ENCODE measurements around the gene MMP14. TPM values are rescaled to one million over a fixed set of nuclear protein-coding genes. Genes with fewer than 3 reads are reported as not detected.

Gene MMP14
- total and polyA plus RNA-seq, 12 donors, result 13.6 to 43.3 (median 21.8) TPM

- Histone ChIP-seq H3K27ac (no peak overlapping the region), H3K9me3 (no peaks in the 10 kb centered on the region), H3K4me1 (peaks cover 3 to 68% (median 34%) of the 10 kb centered on the region in 9 donors), H3K27me3 (no peaks in the 10 kb centered on the region), H3K4me3 (no peak overlapping the region), H3K36me3 (no peaks in the 10 kb centered on the region)
- DNase-seq (no peak), ATAC-seq (peak in 3 of 8 donors; percentile 6 to 28 (median 18))
- intact Hi-C loops (cut with DNase I), result loop anchor here in 9 of 10 donors (1.0 to 10.0 kb wide), 8 partner anchors 31 to 427 kb away; partner anchors contain the start of gene OXA1L (in 1 of the 9)
- TF ChIP-seq CTCF (IDR thresholded peaks at IDR 0.05), result no peak
- WGBS, 2 donors, result 74 to 75% methylated on average over 24 of the region's 24 CpGs
Measured at GRCh38 chr14:22821193-22822015, 15.0 kb upstream of the MMP14 start.

GRCh38 chr14:22822016-22822570, 14.3 kb upstream of the MMP14 start:
- ATAC-seq (peak in 3 of 8 donors; percentile 1 to 20 (median 3)), DNase-seq (no peak)
- Histone ChIP-seq H3K9me3 (no peaks in the 10 kb centered on the region), H3K27ac (peak overlapping the region in 5 of 10 donors; percentile 2 to 82 (median 50)), H3K4me1 (peaks cover 3 to 63% (median 34%) of the 10 kb centered on the region in 9 donors), H3K27me3 (no peaks in the 10 kb centered on the region), H3K4me3 (peak overlapping the region in 9 of 10 donors; percentile 23 to 60 (median 49)), H3K36me3 (no peaks in the 10 kb centered on the region)
- intact Hi-C loops (cut with DNase I), result loop anchor here in 8 of 10 donors (1.0 to 10.0 kb wide), 8 partner anchors 31 to 427 kb away; partner anchors contain the start of gene OXA1L (in 1 of the 8)
- no peak for TF ChIP-seq CTCF (IDR thresholded peaks at IDR 0.05)
- 48 to 58% methylated on average over 28 to 32 of the region's 32 CpGs for WGBS, 2 donors

GRCh38 chr14:22822571-22823098, 13.8 kb upstream of the MMP14 start:
- peak overlapping the region in 5 of 10 donors; percentile 2 to 82 (median 50) for H3K27ac ChIP-seq

More at GRCh38 chr14:22822571-22823098, 13.8 kb upstream of the MMP14 start:
- intact Hi-C loops (cut with DNase I), result loop anchor here in 9 of 10 donors (1.0 to 10.0 kb wide), 8 partner anchors 30 to 428 kb away; partner anchors contain the start of gene OXA1L (in 1 of the 9)
- Histone ChIP-seq H3K4me1 (peaks cover 3 to 61% (median 34%) of the 10 kb centered on the region in 9 donors), H3K36me3 (no peaks in the 10 kb centered on the region), H3K27me3 (no peaks in the 10 kb centered on the region), H3K4me3 (peak overlapping the region; percentile 16 to 60 (median 48)), H3K9me3 (no peaks in the 10 kb centered on the region)
- peak; percentile 72 to 99 (median 94) for TF ChIP-seq CTCF (IDR thresholded peaks at IDR 0.05)
- 1% methylated on average over 32 to 34 of the region's 34 CpGs for WGBS, 2 donors
- DNase-seq (peak; percentile 76 to 82), ATAC-seq (peak; percentile 83 to 92 (median 88))

Measured in heart right ventricle (tissue), 16 donors.